ENCODE data around the gene ANKIB1.

GRCh38 chr7:92352009-92352408 lies 106.2 kb downstream of the ANKIB1 start:
- TF ChIP-seq, protein P1, sequence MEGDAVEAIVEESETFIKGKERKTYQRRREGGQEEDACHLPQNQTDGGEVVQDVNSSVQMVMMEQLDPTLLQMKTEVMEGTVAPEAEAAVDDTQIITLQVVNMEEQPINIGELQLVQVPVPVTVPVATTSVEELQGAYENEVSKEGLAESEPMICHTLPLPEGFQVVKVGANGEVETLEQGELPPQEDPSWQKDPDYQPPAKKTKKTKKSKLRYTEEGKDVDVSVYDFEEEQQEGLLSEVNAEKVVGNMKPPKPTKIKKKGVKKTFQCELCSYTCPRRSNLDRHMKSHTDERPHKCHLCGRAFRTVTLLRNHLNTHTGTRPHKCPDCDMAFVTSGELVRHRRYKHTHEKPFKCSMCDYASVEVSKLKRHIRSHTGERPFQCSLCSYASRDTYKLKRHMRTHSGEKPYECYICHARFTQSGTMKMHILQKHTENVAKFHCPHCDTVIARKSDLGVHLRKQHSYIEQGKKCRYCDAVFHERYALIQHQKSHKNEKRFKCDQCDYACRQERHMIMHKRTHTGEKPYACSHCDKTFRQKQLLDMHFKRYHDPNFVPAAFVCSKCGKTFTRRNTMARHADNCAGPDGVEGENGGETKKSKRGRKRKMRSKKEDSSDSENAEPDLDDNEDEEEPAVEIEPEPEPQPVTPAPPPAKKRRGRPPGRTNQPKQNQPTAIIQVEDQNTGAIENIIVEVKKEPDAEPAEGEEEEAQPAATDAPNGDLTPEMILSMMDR (IDR thresholded peaks at IDR 0.05): no peak
- TF ChIP-seq POLR2A (IDR thresholded peaks at IDR 0.05) (no peak), POLR2AphosphoS5 (IDR thresholded peaks at IDR 0.05) (no peak), EP300 (IDR thresholded peaks at IDR 0.05) (no peak)

Measured in suprapubic skin (tissue), 4 donors.